Liver (tissue), 9 donors: Measurements from ENCODE around the gene NDUFB11. TPM values are rescaled to one million over a fixed set of nuclear protein-coding genes. Genes with fewer than 3 reads are reported as not detected.

Source experiments
- DNase-seq: peaks from one replicate; pipeline ENCODE4 v3.0.0-alpha.2; 2017; ENCODE audit warnings: low spot score
- H3K27ac ChIP-seq, 2 donors: one replicate each; pipeline ENCODE4 v1.7.0; 2013; ENCODE audit warnings: inconsistent platforms in 2 of 2, low read length in 2 of 2, control low read depth in 1 of 2, low read depth in 1 of 2, mild to moderate bottlenecking in 1 of 2
- H3K27me3 ChIP-seq, 4 donors: one replicate each; pipeline versions ENCODE4 v1.6.1 to v1.7.0; 2013; ENCODE audit warnings: low read length in 3 of 4, inconsistent platforms in 1 of 4, mild to moderate bottlenecking in 1 of 4, moderate library complexity in 1 of 4; ENCODE audit not compliant: control insufficient read depth in 4 of 4, insufficient read depth in 4 of 4
- H3K36me3 ChIP-seq, 4 donors: one replicate each; pipeline versions ENCODE4 v1.6.1 to v1.7.0; 2013; ENCODE audit warnings: low read length in 3 of 4, mild to moderate bottlenecking in 3 of 4, low read depth in 1 of 4, moderate library complexity in 1 of 4; ENCODE audit not compliant: control insufficient read depth in 4 of 4, insufficient read depth in 3 of 4
- H3K4me1 ChIP-seq, 4 donors: one replicate each; pipeline versions ENCODE4 v1.6.1 to v1.7.0; 2013; ENCODE audit warnings: low read length in 3 of 4, mild to moderate bottlenecking in 3 of 4, moderate library complexity in 1 of 4; ENCODE audit not compliant: control insufficient read depth in 4 of 4, insufficient read depth in 4 of 4
- H3K4me3 ChIP-seq, 3 donors: one replicate each; pipeline versions ENCODE4 v1.6.1 to v1.7.0; 2013; ENCODE audit warnings: low read length in 3 of 3, control low read depth in 1 of 3, low read depth in 1 of 3, mild to moderate bottlenecking in 1 of 3
- H3K9ac ChIP-seq, 2 donors: one replicate each; pipeline ENCODE4 v1.7.0; 2013; ENCODE audit warnings: low read length in 2 of 2, mild to moderate bottlenecking in 2 of 2, moderate library complexity in 2 of 2, control low read depth in 1 of 2, low read depth in 1 of 2
- H3K9me3 ChIP-seq, 4 donors: one replicate each; pipeline versions ENCODE4 v1.6.1 to v1.7.0; 2013; ENCODE audit warnings: low read length in 3 of 4; ENCODE audit not compliant: control insufficient read depth in 4 of 4
- EGR1 ChIP-seq, 2 donors: IDR thresholded peaks; 2 replicates each; pipeline ENCODE4 v1.6.1; 2016 to 2018; ENCODE audit warnings: antibody characterized with exemption in 2 of 2, low read depth in 2 of 2
- FOXA1 ChIP-seq: IDR thresholded peaks from 2 replicates; pipeline ENCODE4 v1.6.1; 2016; ENCODE audit warnings: antibody characterized with exemption
- FOXA2 ChIP-seq: IDR thresholded peaks from 2 replicates; pipeline ENCODE4 v1.6.1; 2016; ENCODE audit warnings: antibody characterized with exemption
- GABPA ChIP-seq, 2 donors: IDR thresholded peaks in 1 of 2; conservative IDR thresholded peaks in 1 of 2; 2 replicates each; pipeline ENCODE4 v1.6.1; 2016; ENCODE audit warnings: antibody characterized with exemption in 2 of 2, mild to moderate bottlenecking in 1 of 2, moderate library complexity in 1 of 2
- JUND ChIP-seq, 2 donors: IDR thresholded peaks; 2 replicates each; pipeline ENCODE4 v1.6.1; 2016; ENCODE audit warnings: antibody characterized with exemption in 2 of 2
- NR2F2 ChIP-seq: IDR thresholded peaks from 2 replicates; pipeline ENCODE4 v1.6.1; 2016; ENCODE audit warnings: antibody characterized with exemption
- RAD21 ChIP-seq, 2 donors: IDR thresholded peaks; 2 replicates each; pipeline ENCODE4 v1.6.1; 2016; ENCODE audit warnings: antibody characterized with exemption in 2 of 2, mild to moderate bottlenecking in 2 of 2
- SP1 ChIP-seq: IDR thresholded peaks from 2 replicates; pipeline ENCODE4 v1.6.1; 2018; ENCODE audit warnings: antibody characterized with exemption, mild to moderate bottlenecking
- TAF1 ChIP-seq: conservative IDR thresholded peaks from 2 replicates; pipeline ENCODE4 v1.6.1; 2016; ENCODE audit warnings: antibody characterized with exemption, mild to moderate bottlenecking
- YY1 ChIP-seq: IDR thresholded peaks from 2 replicates; pipeline ENCODE4 v1.6.1; 2016; ENCODE audit warnings: antibody characterized with exemption, mild to moderate bottlenecking
- WGBS: extraction: QIAGEN DNeasy Blood & Tissue Kit; methylation state at CpG from one replicate; pipeline ENCODE4 v1.1.7; 2013; 5-methylcytosine and 5-hydroxymethylcytosine counted together
- polyA plus RNA-seq, 2 donors: library from polyadenylated mRNA; stranded (reverse) in 1 of 2; unstranded in 1 of 2; fragments of 200-250 nt in 1 of 2; fragments of >200 nt in 1 of 2; fragmentation: Nextera tagmentation in 1 of 2; extraction: Ambion mirVana in 1 of 2; gene quantifications; one replicate each; pipeline versions ENCODE4 v1.2.1 to v1.2.3, GENCODE V29; 2013 to 2015
- total RNA-seq, 2 donors: library from RNA; depleted of rRNA; stranded (reverse); fragments of >200 nt; gene quantifications; one replicate each; pipeline ENCODE4 v1.2.3, GENCODE V29; 2014
- TF ChIP-seq, protein P1 (sequence below): IDR thresholded peaks from 2 replicates; pipeline ENCODE4 v1.6.1; 2016; ENCODE audit warnings: antibody characterized with exemption
- TF ChIP-seq, protein P2 (sequence below): IDR thresholded peaks from 2 replicates; pipeline ENCODE4 v1.6.1; 2016; ENCODE audit warnings: antibody characterized with exemption, mild to moderate bottlenecking
- TF ChIP-seq, protein P3 (sequence below): fragments of 150-350 bp; IDR thresholded peaks from 2 replicates; pipeline ENCODE4 v1.5.1; 2017; ENCODE audit warnings: improper control_type of control experiment, low read depth, low read length; ENCODE audit not compliant: missing input control
- donor health status: healthy.
- donor health status: healthy.
- donor health status: healthy.
- donor health status: healthy.
- donor health status: healthy.

NDUFB11 gene
- total and polyA plus RNA-seq, 4 donors: 23.6 to 127 (median 66.5) TPM

DNA sequence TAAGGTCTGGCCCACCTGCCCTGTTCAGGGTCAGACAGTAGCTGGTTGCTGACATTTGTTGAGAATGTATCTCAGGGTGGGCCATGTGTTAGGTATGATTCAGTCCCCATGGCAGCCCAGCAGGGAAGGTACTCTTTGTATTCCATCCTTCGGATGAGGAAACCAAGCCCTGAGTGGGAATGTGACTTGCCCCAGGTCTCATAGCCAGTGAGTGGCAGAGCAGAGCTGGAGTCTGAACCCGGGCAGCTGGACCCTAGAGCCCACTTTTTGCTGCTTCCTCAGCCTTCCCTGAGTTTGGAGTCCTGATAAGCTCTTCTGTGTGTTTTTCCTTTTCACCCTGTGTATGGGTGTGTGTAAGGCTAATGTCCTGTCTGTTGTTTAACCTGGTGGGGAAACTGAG, 27.5 kb upstream of the NDUFB11 start:
- DNase-seq: no peak
- H3K36me3 ChIP-seq: peaks cover 6 to 37% (median 12%) of the 10 kb centered on the region in 4 donors

DNA sequence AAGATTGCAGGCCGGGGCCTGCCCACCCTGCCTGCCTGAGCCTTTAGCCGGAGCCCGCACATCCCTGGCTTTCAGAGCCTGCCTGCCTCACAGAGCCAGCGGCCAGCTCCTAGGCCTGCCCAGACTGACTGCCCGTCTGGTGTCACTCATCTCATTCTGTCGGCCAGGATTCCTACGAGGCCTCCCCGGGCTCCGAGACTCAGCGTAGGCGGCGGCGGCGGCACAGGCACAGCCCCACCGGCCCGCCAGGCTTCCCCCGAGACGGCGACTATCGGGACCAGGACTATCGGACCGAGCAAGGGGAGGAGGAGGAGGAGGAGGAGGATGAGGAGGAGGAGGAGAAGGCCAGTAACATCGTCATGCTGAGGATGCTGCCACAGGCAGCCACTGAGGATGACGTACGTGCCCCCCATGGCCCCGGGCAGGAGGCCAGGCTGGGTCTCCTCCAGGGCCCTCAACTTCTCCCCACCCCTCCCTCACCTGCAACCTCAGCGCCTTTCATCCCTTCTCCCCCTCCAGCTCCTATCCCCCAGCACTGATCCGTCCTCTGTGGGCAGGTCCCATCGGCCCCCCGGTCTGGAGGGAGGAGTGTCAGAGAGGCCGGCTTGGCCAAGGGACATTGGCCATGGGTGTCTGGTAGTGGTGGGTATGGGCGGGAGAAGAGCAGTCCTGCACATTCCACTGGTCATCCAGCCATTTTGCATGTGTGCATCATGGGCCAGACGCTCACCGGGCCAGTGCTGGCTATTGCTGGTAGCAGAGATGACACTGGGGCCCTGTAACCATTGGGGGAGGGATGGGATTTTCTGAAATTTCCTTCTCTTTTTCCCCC, 26.6 kb upstream of the NDUFB11 start:
- DNase-seq: no peak
- Histone ChIP-seq H3K9me3 (no peaks in the 10 kb centered on the region), H3K27ac (no peak overlapping the region), H3K9ac (no peak overlapping the region), H3K4me3 (no peak overlapping the region), H3K36me3 (peaks cover 6 to 29% (median 11%) of the 10 kb centered on the region in 4 donors), H3K4me1 (peaks cover 0 to 1% (median 0%) of the 10 kb centered on the region in 4 donors), H3K27me3 (no peaks in the 10 kb centered on the region)
- no peak for TF ChIP-seq FOXA1
- TF ChIP-seq, protein P1, sequence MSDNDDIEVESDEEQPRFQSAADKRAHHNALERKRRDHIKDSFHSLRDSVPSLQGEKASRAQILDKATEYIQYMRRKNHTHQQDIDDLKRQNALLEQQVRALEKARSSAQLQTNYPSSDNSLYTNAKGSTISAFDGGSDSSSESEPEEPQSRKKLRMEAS: no peak
- TF ChIP-seq EGR1 (IDR thresholded peaks at IDR 0.05; ENCODE audit: low read depth in 2 of 2): no peak
- TF ChIP-seq YY1: no peak
- no peak for TF ChIP-seq GABPA (IDR thresholded peaks at IDR 0.05 in 1 of 2, conservative IDR thresholded peaks at IDR 0.05 in 1 of 2)
- TF ChIP-seq, protein P2, sequence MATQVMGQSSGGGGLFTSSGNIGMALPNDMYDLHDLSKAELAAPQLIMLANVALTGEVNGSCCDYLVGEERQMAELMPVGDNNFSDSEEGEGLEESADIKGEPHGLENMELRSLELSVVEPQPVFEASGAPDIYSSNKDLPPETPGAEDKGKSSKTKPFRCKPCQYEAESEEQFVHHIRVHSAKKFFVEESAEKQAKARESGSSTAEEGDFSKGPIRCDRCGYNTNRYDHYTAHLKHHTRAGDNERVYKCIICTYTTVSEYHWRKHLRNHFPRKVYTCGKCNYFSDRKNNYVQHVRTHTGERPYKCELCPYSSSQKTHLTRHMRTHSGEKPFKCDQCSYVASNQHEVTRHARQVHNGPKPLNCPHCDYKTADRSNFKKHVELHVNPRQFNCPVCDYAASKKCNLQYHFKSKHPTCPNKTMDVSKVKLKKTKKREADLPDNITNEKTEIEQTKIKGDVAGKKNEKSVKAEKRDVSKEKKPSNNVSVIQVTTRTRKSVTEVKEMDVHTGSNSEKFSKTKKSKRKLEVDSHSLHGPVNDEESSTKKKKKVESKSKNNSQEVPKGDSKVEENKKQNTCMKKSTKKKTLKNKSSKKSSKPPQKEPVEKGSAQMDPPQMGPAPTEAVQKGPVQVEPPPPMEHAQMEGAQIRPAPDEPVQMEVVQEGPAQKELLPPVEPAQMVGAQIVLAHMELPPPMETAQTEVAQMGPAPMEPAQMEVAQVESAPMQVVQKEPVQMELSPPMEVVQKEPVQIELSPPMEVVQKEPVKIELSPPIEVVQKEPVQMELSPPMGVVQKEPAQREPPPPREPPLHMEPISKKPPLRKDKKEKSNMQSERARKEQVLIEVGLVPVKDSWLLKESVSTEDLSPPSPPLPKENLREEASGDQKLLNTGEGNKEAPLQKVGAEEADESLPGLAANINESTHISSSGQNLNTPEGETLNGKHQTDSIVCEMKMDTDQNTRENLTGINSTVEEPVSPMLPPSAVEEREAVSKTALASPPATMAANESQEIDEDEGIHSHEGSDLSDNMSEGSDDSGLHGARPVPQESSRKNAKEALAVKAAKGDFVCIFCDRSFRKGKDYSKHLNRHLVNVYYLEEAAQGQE: no peak
- TF ChIP-seq, protein P3, sequence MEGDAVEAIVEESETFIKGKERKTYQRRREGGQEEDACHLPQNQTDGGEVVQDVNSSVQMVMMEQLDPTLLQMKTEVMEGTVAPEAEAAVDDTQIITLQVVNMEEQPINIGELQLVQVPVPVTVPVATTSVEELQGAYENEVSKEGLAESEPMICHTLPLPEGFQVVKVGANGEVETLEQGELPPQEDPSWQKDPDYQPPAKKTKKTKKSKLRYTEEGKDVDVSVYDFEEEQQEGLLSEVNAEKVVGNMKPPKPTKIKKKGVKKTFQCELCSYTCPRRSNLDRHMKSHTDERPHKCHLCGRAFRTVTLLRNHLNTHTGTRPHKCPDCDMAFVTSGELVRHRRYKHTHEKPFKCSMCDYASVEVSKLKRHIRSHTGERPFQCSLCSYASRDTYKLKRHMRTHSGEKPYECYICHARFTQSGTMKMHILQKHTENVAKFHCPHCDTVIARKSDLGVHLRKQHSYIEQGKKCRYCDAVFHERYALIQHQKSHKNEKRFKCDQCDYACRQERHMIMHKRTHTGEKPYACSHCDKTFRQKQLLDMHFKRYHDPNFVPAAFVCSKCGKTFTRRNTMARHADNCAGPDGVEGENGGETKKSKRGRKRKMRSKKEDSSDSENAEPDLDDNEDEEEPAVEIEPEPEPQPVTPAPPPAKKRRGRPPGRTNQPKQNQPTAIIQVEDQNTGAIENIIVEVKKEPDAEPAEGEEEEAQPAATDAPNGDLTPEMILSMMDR: no peak
- no peak for TF ChIP-seq TAF1
- TF ChIP-seq SP1: no peak
- no peak for TF ChIP-seq NR2F2
- TF ChIP-seq JUND (IDR thresholded peaks at IDR 0.05): no peak
- no peak for TF ChIP-seq FOXA2
- TF ChIP-seq RAD21 (IDR thresholded peaks at IDR 0.05): no peak
- 98% methylated on average over 34 of the region's 34 CpGs for WGBS

More for the DNA sequence above, 27.5 kb upstream of the NDUFB11 start:
- Histone ChIP-seq H3K9ac (no peak overlapping the region), H3K27ac (no peak overlapping the region), H3K4me3 (no peak overlapping the region), H3K9me3 (no peaks in the 10 kb centered on the region), H3K4me1 (no peaks in the 10 kb centered on the region), H3K27me3 (no peaks in the 10 kb centered on the region)
- TF ChIP-seq, protein P3: no peak
- no peak for TF ChIP-seq NR2F2
- WGBS: 100% methylated on average over 2 of the region's 2 CpGs
